ENCODE data around the gene RAB39A.

DNA sequence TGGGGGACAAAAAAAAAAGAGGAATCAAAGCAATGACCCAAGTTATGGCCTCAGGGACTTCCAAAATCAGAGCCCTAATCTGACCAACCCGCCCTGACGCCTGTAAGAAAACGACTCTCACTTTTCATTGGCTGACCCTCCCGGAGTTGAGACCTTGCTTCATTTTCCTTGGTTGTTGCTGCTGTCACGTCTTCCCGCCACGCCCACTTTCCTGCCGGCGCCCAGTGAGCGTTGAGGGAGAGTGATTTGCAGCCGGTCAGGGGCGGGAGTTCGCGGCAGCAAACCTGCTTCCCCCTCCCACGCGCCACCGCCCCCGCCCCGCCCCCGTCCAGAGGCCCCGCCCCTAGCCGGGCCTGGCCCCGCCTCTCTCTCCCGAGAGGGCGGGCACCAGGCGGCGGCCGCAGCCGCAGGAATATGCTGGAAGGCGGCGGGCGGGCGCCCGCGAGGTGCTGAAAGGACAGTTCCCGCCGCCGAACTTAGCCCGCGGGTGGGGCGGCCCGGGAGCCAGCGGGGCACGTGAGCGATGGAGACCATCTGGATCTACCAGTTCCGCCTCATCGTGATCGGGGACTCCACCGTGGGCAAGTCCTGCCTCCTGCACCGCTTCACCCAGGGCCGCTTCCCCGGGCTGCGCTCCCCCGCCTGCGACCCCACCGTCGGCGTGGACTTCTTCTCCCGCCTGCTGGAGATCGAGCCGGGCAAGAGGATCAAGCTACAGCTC lies at the start of gene RAB39A:
- no peak for TF ChIP-seq POLR2A (IDR thresholded peaks at IDR 0.05; ENCODE audit: extremely low read depth, insufficient read length)
- TF ChIP-seq, protein P1, sequence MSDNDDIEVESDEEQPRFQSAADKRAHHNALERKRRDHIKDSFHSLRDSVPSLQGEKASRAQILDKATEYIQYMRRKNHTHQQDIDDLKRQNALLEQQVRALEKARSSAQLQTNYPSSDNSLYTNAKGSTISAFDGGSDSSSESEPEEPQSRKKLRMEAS (IDR thresholded peaks at IDR 0.05; ENCODE audit: low read depth, low read length): no peak
- TF ChIP-seq, protein P2, sequence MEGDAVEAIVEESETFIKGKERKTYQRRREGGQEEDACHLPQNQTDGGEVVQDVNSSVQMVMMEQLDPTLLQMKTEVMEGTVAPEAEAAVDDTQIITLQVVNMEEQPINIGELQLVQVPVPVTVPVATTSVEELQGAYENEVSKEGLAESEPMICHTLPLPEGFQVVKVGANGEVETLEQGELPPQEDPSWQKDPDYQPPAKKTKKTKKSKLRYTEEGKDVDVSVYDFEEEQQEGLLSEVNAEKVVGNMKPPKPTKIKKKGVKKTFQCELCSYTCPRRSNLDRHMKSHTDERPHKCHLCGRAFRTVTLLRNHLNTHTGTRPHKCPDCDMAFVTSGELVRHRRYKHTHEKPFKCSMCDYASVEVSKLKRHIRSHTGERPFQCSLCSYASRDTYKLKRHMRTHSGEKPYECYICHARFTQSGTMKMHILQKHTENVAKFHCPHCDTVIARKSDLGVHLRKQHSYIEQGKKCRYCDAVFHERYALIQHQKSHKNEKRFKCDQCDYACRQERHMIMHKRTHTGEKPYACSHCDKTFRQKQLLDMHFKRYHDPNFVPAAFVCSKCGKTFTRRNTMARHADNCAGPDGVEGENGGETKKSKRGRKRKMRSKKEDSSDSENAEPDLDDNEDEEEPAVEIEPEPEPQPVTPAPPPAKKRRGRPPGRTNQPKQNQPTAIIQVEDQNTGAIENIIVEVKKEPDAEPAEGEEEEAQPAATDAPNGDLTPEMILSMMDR (IDR thresholded peaks at IDR 0.05; ENCODE audit: low read depth, low read length): no peak
- peak; percentile 20; the same call in 1 of the 2 replicates for TF ChIP-seq MYC (IDR thresholded peaks at IDR 0.05; ENCODE audit: low read depth, low read length)
